ENCODE data around the gene CILP2.

CILP2 gene

GRCh38 chr19:19538061-19538784 is at the start of gene CILP2:
TSS of gene CILP2 (plus strand) at chr19:19538265. CDS start at chr19:19538350, 85 bp downstream.
- DNase-seq (ENCODE audit: low read depth) = no peak

GRCh38 chr19:19488875-19489690 is 49.0 kb upstream of the CILP2 start:
- peak; percentile 57 for DNase-seq (ENCODE audit: low read depth)

- no peak for DNase-seq (ENCODE audit: low read depth)
Measured at GRCh38 chr19:19489804-19490204, 48.3 kb upstream of the CILP2 start.

- peak; percentile 61 for DNase-seq (ENCODE audit: low read depth)
Measured at GRCh38 chr19:19490214-19490968, 47.7 kb upstream of the CILP2 start.

GRCh38 chr19:19491321-19492025 is 46.6 kb upstream of the CILP2 start:
- no peak for DNase-seq (ENCODE audit: low read depth)

- no peak for DNase-seq (ENCODE audit: low read depth)
Measured at GRCh38 chr19:19492026-19492610, 45.9 kb upstream of the CILP2 start.

GRCh38 chr19:19493841-19494546 is 44.1 kb upstream of the CILP2 start:
- DNase-seq (ENCODE audit: low read depth) = no peak

- DNase-seq (ENCODE audit: low read depth) = no peak
Measured at GRCh38 chr19:19495614-19496603, 42.2 kb upstream of the CILP2 start.

- no peak for DNase-seq (ENCODE audit: low read depth)
Measured at GRCh38 chr19:19498255-19498991, 39.6 kb upstream of the CILP2 start.

- DNase-seq (ENCODE audit: low read depth) = no peak
Measured at GRCh38 chr19:19499272-19499995, 38.6 kb upstream of the CILP2 start.

GRCh38 chr19:19500975-19501644 is 37.0 kb upstream of the CILP2 start:
- no peak for DNase-seq (ENCODE audit: low read depth)

- DNase-seq (ENCODE audit: low read depth) = no peak
Measured at GRCh38 chr19:19501798-19502197, 36.3 kb upstream of the CILP2 start.

- no peak for DNase-seq (ENCODE audit: low read depth)
Measured at GRCh38 chr19:19502281-19502680, 35.8 kb upstream of the CILP2 start.

GRCh38 chr19:19502808-19503602 is 35.1 kb upstream of the CILP2 start:
- DNase-seq (ENCODE audit: low read depth) = no peak

- no peak for DNase-seq (ENCODE audit: low read depth)
Measured at GRCh38 chr19:19504754-19505668, 33.1 kb upstream of the CILP2 start.

Data from stimulated activated CD8-positive, alpha-beta memory T cell treated with anti-CD3 and anti-CD28 coated beads, Interleukin-12 subunit alpha, Interleukin-12 subunit beta, amount 100 ng/mL, for 4 hours (primary cell).